Activated CD8-positive, alpha-beta memory T cell treated with anti-CD3 and anti-CD28 coated beads for 36 hours (primary cell): ENCODE measurements around the gene SORL1. TPM values are rescaled to one million over a fixed set of nuclear protein-coding genes. Genes with fewer than 3 reads are reported as not detected.

Experiments used
- CTCF ChIA-PET: fragments of 350-600 bp; sonication (Branson Sonifier 250); formaldehyde crosslinking; loops from one replicate; lab custom pipeline; 2021; ENCODE audit warnings: antibody characterized with exemption; lab: Charles Lee
- POLR2A ChIA-PET: fragments of 350-600 bp; sonication (Branson Sonifier 250); formaldehyde crosslinking; loops from one replicate; lab custom pipeline; 2021; ENCODE audit warnings: antibody characterized with exemption; lab: Charles Lee
- total RNA-seq, 2 experiments: library from RNA; stranded (reverse); gene quantifications; one replicate each; pipeline ENCODE4 v1.2.3, GENCODE V29; 2021

Gene SORL1
- total RNA-seq, 2 experiments from 2014 or later: 21.8 to 22.0 TPM

DNA sequence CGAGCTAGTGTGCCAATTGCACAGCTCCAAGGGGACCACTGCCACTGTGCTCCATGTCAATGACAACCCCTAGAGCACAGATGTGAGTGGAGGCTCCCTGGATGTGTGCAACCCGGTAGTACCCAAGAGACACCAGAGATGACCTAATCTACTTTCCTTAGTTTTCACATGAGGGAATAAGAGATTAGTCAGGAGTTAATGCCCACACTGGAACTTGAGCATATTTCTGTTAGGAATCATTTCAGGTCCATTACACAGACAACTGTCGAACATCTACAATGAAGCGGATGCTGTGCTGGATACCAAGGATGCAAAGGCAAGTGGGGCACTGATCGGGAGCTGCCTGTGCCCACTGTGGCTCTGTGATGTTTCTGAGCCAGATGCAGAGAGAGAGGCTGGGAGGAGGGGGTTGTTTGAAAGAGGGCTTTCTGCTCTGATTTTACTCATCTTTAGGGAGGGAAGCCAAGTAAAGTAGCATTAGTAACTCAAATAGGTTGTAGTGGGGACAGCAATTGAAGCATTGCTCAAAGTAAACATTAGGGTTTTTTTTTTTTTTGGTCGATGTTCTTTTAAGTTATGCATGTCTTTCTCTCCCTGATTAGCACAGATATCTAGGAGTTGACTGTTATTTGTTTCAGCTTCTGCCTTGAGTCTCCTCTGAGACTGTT is 83.1 kb downstream of the SORL1 start:
- POLR2A ChIA-PET: no interaction called here

DNA sequence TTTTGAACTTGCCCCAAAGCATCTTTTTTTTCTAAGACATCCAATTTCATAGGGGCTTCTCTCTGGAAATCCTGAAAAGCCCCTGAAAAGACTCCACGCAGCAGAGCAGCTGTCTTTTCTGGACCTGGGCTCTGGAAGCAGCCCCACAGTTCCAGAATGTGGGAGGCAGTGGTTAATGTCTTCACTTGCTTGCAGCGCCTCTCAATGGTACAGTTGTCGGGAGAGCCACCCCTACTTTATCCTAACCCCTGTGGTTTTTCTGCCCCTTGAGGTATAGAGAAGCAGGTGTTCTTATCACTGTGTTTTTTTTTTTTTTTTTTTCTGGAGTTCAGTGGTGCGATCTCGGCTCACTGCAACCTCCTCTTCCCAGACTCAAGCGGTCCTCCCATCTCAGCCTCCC is 84.0 kb downstream of the SORL1 start:
- ChIA-PET CTCF (interaction anchor here (0.7 kb wide), 1 partner anchor 17 kb away, joined by 3 read pairs; no protein-coding TSS in a partner anchor), POLR2A (no interaction called here)

More for the DNA sequence above, 83.1 kb downstream of the SORL1 start:
- CTCF ChIA-PET: interaction anchor here (0.7 kb wide), 1 partner anchor 17 kb away, joined by 3 read pairs; no protein-coding TSS in a partner anchor

DNA sequence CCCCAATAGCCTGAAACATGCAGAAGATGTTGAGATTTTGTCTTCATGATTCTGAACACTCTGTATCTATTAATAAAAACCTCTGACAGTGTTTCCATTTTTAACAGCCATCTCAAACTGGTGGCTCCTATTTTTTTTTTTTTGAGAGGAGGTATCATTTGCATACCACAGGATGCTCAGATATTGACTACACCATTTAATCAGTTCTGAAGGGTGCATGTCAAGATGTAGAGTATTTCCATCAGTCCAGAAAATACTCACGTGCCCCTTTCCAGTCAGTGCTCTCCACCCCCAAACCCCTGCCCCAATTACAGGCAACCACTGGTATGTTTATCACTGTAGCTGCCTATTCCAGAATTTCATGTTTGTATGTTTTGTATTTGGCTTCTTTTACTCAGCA is 85.9 kb downstream of the SORL1 start:
- ChIA-PET POLR2A (no interaction called here), CTCF (interaction anchor here (1.1 kb wide), 1 partner anchor 26 kb away, joined by 3 read pairs; no protein-coding TSS in a partner anchor)

DNA sequence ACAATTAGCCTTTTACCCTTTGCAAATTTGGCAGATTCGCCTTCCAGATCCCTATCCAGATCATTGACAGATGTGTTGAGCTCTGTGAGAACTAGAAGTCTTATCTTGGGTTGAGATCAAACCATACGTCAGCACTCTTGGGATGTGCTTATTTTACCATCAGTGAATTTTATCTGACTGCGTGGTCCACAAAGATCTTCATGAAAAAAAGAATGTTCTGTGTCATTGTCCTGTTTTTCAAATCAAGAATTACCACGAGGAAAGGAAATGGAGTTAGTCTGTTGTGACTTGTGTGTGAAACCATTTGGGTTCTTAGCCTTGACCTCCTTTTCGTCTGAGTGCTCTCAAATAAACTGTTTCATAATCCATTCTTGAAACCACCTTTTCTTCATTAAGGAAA is 86.9 kb downstream of the SORL1 start:
- ChIA-PET POLR2A (no interaction called here), CTCF (interaction anchor here (1.1 kb wide), 1 partner anchor 25 kb away, joined by 3 read pairs; no protein-coding TSS in a partner anchor)

- POLR2A ChIA-PET: interaction anchor here (1.2 kb wide), 1 partner anchor 19 kb away, joined by 3 read pairs; no protein-coding TSS in a partner anchor
- CTCF ChIA-PET: no interaction called here
Measured at GRCh38 chr11:121540627-121541026, 88.5 kb downstream of the SORL1 start.

GRCh38 chr11:121543836-121544380 is 91.8 kb downstream of the SORL1 start:
- CTCF ChIA-PET: no interaction called here
- POLR2A ChIA-PET: no interaction called here

- ChIA-PET CTCF (no interaction called here), POLR2A (no interaction called here)
Measured at GRCh38 chr11:121544956-121545355, 92.8 kb downstream of the SORL1 start.

DNA sequence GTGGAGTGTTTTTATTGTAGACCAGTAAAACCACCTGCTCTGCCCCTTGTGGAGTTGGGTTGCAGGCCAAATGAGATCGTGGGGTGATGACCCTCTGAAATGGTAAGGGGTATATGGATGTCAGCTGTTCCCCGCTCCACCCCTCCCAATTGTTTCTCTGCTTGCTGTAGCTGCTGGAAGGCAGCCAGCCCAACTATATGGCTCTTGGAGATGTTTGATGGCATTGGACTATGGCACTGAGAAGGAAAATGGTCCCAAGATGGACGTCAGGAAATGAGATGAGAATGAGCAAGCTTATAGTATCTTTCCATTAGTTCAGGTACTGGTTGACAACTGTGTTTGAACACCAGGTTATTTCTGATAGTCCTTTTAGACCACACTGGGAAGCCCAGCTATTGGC is 95.5 kb downstream of the SORL1 start:
- POLR2A ChIA-PET: no interaction called here
- CTCF ChIA-PET: interaction anchor here (0.8 kb wide), 1 partner anchor 120 kb away, joined by 4 read pairs; no protein-coding TSS in a partner anchor

DNA sequence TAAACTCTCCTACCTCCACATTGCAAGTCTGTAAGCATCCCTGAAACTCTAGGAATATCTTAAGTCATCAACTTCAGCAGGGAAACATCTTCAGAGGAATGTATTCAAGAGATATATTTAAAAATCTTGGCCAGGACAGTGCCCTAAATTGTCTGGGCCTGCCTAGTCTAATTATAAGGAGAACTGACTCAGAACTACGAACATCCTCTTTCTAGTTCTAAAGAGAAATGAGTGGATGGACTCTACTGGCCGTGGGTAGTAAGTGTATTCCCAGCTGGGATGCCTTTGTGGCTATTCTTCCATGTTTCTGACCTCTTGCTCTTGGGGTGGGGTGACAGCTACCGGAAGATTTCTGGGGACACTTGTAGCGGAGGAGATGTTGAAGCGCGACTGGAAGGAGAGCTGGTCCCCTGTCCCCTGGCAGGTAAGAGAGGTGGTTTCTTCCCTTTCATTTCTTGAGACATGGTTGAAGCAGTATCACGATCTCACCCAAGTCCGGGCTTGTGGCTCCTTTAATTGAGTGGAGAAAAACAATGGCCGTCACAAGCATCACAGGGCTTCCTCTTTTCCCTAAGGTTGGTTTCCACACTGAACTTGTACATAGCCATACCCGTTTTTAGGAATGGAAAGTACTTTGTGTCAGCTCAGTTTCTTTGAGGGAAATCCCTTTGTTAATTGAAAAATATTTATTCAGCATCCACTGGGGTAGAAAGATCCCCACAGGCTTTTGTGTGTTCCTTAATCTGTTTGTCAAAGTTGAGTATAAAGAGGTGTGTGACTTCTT is 98.3 kb downstream of the SORL1 start:
- POLR2A ChIA-PET: no interaction called here
- CTCF ChIA-PET: no interaction called here

- POLR2A ChIA-PET: no interaction called here
Measured at GRCh38 chr11:121551463-121551862, 99.3 kb downstream of the SORL1 start.

GRCh38 chr11:121552154-121552553 is 100.0 kb downstream of the SORL1 start:
- POLR2A ChIA-PET: no interaction called here
- CTCF ChIA-PET: no interaction called here

More at GRCh38 chr11:121551463-121551862, 99.3 kb downstream of the SORL1 start:
- CTCF ChIA-PET: no interaction called here

GRCh38 chr11:121552644-121553043 is 100.5 kb downstream of the SORL1 start:
- CTCF ChIA-PET: no interaction called here
- POLR2A ChIA-PET: no interaction called here

DNA sequence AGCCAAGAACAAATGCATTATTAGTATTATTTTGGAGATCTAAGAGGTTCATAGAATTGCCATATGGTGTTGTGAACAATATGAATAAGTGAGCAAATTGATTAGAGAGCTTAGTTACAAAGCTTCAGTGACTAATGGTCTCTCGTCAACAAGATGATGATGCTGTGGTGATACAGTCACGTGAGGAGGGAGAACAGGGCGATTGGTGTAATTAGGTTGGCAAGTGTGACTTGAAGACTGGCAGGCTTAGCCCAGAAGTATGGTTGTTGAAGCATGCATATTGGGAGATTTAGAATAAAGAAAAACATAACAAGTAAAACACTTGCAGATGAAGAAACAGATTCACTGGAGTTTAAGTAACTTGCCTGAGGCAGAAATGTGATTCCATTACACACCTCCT is 101.3 kb downstream of the SORL1 start:
- POLR2A ChIA-PET: no interaction called here
- CTCF ChIA-PET: no interaction called here

DNA sequence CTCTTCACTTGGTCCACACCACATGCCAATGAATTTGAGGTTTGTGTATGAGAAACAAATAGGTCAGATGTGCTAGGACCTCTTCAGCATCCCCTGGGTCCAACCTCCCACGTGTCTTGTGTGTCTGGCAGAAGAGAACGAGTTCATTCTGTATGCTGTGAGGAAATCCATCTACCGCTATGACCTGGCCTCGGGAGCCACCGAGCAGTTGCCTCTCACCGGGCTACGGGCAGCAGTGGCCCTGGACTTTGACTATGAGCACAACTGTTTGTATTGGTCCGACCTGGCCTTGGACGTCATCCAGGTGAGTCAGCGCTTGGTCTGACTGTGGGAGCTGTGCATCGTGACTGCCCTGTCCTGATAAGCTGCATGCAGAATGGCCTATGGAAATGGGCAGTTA is 101.7 kb downstream of the SORL1 start:
- POLR2A ChIA-PET: no interaction called here

GRCh38 chr11:121554552-121554951 is 102.4 kb downstream of the SORL1 start:
- POLR2A ChIA-PET: no interaction called here
- CTCF ChIA-PET: no interaction called here

More for the DNA sequence above, 101.7 kb downstream of the SORL1 start:
- CTCF ChIA-PET: no interaction called here

DNA sequence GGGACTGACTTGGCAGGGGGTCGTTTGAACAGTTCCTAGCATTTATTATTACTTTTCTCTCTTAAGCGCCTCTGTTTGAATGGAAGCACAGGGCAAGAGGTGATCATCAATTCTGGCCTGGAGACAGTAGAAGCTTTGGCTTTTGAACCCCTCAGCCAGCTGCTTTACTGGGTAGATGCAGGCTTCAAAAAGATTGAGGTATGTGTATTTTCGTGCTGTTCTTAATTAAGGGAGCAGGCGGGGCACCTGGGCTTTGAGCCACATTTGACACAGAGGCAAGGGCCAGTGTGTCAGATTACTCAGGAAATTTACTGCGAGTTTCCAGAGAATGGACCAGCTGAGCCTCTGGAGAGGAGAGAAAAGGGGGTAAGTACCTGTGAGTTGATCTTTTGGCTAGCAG is 103.0 kb downstream of the SORL1 start:
- CTCF ChIA-PET: no interaction called here
- POLR2A ChIA-PET: no interaction called here

GRCh38 chr11:121556937-121557336 is 104.8 kb downstream of the SORL1 start:
- CTCF ChIA-PET: interaction anchor here (0.5 to 1.3 kb wide), 3 partner anchors 11 to 546 kb away, joined by 3 to 4 read pairs (median 3); no protein-coding TSS in a partner anchor
- POLR2A ChIA-PET: no interaction called here

DNA sequence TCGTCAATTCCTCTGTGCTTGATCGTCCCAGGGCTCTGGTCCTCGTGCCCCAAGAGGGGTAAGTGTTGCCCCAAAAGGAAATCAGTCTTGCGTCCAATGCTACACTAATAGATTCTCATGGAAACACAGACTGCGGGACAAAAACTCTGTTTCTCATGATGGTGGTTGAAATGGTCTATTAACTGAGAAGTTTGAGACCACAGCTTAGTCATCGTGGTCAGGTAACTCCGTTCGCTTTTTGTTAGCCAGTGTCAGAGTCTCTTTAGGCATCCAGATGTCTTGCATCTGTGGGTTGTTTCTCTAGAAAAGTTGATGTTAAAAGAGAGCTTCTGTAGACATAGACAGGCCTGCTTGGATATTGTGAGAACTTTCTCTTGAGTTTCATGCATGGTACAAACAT is 105.2 kb downstream of the SORL1 start:
- CTCF ChIA-PET: interaction anchor here (0.5 to 1.3 kb wide), 3 partner anchors 11 to 547 kb away, joined by 3 to 4 read pairs (median 3); no protein-coding TSS in a partner anchor
- POLR2A ChIA-PET: no interaction called here

DNA sequence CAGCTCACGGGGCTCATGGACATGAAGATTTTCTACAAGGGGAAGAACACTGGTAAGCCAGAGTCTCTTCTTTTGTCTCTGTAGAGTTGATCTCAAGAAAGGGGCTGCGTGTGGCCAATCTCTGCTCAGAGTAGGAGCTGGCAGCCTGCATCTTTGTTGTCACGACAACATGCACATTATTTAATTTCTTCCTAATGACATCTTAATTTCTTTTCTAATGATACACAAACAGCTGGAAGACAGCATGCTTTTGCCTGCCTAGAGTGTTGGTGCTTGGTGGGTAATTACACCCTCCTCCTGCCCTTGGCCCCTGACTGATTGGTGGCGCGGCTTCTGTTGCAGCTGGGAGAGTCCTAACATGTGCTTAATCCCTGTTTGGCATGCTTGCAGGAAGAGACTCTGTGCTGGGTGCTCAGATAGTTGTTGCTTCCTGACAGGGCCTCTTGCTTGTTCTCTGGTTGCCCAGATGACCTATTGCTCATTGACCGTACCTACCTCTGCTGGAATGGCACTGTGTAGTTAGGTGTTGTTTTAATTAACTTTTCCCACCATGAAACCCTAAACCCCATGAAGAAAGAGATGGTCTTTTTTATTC is 107.6 kb downstream of the SORL1 start:
- ChIA-PET POLR2A (no interaction called here), CTCF (no interaction called here)

DNA sequence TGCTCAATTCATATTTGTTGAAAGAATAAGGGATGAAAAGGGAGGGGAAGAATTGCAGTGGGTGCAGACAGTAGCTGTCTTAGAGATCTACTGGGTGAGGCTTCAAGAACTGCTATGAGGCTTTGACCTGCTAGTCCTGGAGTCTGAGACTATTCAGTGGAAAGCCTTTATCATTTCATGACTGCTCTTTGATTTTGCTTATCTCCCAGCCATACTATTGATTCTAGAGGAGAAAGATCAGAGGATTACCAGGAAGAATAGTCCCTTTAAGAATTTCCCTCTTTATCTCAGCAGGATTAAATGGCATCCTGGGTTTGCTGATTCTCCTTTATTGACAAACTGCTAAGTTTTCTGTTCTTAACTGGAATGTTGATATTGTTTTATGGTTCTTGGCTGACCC is 108.1 kb downstream of the SORL1 start:
- POLR2A ChIA-PET: no interaction called here
- CTCF ChIA-PET: no interaction called here
